H9 (cell line): ENCODE measurements around the gene GRID2. TPM values are rescaled to one million over a fixed set of nuclear protein-coding genes. Genes with fewer than 3 reads are reported as not detected.
A peak's percentile ranks its signal among the peaks of the same experiment; 100 is the strongest.

Source experiments
- DNase-seq: peaks from one replicate; pipeline ENCODE4 v3.0.0-alpha.2; 2017
- H2AFZ ChIP-seq: one replicate; pipeline ENCODE4 v1.6.1; 2013; ENCODE audit warnings: mild to moderate bottlenecking, low read length, control low read depth, moderate library complexity
- H2AK5ac ChIP-seq: 2 replicates; pipeline ENCODE4 v1.6.1; 2013; ENCODE audit warnings: low read length, control low read depth, mixed read lengths; ENCODE audit not compliant: insufficient read length
- H2BK120ac ChIP-seq: one replicate; pipeline ENCODE4 v1.6.1; 2013; ENCODE audit warnings: low read depth, mild to moderate bottlenecking, low read length, control low read depth, inconsistent platforms; ENCODE audit not compliant: poor library complexity, severe bottlenecking
- H2BK12ac ChIP-seq: 2 replicates; pipeline ENCODE4 v1.6.1; 2013; ENCODE audit warnings: low read length, control low read depth, mixed read lengths, low read depth; ENCODE audit not compliant: insufficient read length
- H2BK15ac ChIP-seq: 2 replicates; pipeline ENCODE4 v1.6.1; 2013; ENCODE audit warnings: low read depth, low read length, control low read depth
- H2BK20ac ChIP-seq: one replicate; pipeline ENCODE4 v1.6.1; 2013; ENCODE audit warnings: low read depth, mild to moderate bottlenecking, low read length, control low read depth, inconsistent platforms; ENCODE audit not compliant: poor library complexity, severe bottlenecking
- H2BK5ac ChIP-seq: 2 replicates; pipeline ENCODE4 v1.6.1; 2013; ENCODE audit warnings: low read length, control low read depth, mixed read lengths; ENCODE audit not compliant: insufficient read length
- H3K14ac ChIP-seq: 2 replicates; pipeline ENCODE4 v1.6.1; 2013; ENCODE audit warnings: low read length, control low read depth; ENCODE audit not compliant: insufficient read depth
- H3K18ac ChIP-seq: 2 replicates; pipeline ENCODE4 v1.6.1; 2013; ENCODE audit warnings: low read depth, mild to moderate bottlenecking, mixed read lengths, low read length, control low read depth; ENCODE audit not compliant: insufficient read length
- H3K23ac ChIP-seq: 2 replicates; pipeline ENCODE4 v1.6.1; 2013; ENCODE audit warnings: low read length, control low read depth, mixed read lengths, low read depth; ENCODE audit not compliant: insufficient read length
- H3K23me2 ChIP-seq: 2 replicates; pipeline ENCODE4 v1.6.1; 2013; ENCODE audit warnings: low read depth, mild to moderate bottlenecking, mixed read lengths, low read length, control low read depth; ENCODE audit not compliant: insufficient read length, poor library complexity, severe bottlenecking
- H3K27ac ChIP-seq: 2 replicates; pipeline ENCODE4 v1.5.1; 2013; ENCODE audit warnings: low read length, control low read depth, mixed read lengths, low read depth; ENCODE audit not compliant: insufficient read length
- H3K27me3 ChIP-seq: 2 replicates; pipeline ENCODE4 v1.6.1; 2013; ENCODE audit warnings: low read length, control low read depth, inconsistent platforms; ENCODE audit not compliant: insufficient read depth
- H3K4ac ChIP-seq: 2 replicates; pipeline ENCODE4 v1.6.1; 2013; ENCODE audit warnings: low read depth, mild to moderate bottlenecking, control low read depth, inconsistent platforms, low read length, moderate library complexity
- H3K4me1 ChIP-seq: 2 replicates; pipeline ENCODE4 v1.6.1; 2013; ENCODE audit warnings: low read length, control low read depth, inconsistent platforms; ENCODE audit not compliant: insufficient read depth
- H3K4me2 ChIP-seq: 2 replicates; pipeline ENCODE4 v1.6.1; 2013; ENCODE audit warnings: low read length, control low read depth, mixed read lengths; ENCODE audit not compliant: insufficient read length, insufficient read depth
- H3K56ac ChIP-seq: 2 replicates; pipeline ENCODE4 v1.6.1; 2013; ENCODE audit warnings: low read depth, mild to moderate bottlenecking, mixed read lengths, low read length, control low read depth; ENCODE audit not compliant: insufficient read length
- H3K79me1 ChIP-seq: 2 replicates; pipeline ENCODE4 v1.6.1; 2013; ENCODE audit warnings: low read depth, mild to moderate bottlenecking, moderate library complexity, low read length, control low read depth, inconsistent platforms; ENCODE audit not compliant: insufficient read depth, poor library complexity, severe bottlenecking
- H3K79me2 ChIP-seq: 2 replicates; pipeline ENCODE4 v1.6.1; 2013; ENCODE audit warnings: low read length, control low read depth, inconsistent platforms; ENCODE audit not compliant: insufficient read depth
- H3K9ac ChIP-seq: 2 replicates; pipeline ENCODE4 v1.6.1; 2013; ENCODE audit warnings: low read length, control low read depth, mixed read lengths; ENCODE audit not compliant: insufficient read length; ENCODE audit errors: extremely low read depth
- H3K9me3 ChIP-seq: one replicate; pipeline ENCODE4 v1.6.1; 2013; ENCODE audit warnings: low read depth, low read length, inconsistent platforms; ENCODE audit not compliant: control insufficient read depth
- H3T11ph ChIP-seq: one replicate; pipeline ENCODE4 v1.6.1; 2013; ENCODE audit warnings: mild to moderate bottlenecking, low read length, control low read depth, inconsistent platforms
- H4K20me1 ChIP-seq: one replicate; pipeline ENCODE4 v1.6.1; 2013; ENCODE audit not compliant: control insufficient read depth, insufficient read length, insufficient read depth
- H4K5ac ChIP-seq: 2 replicates; pipeline ENCODE4 v1.6.1; 2013; ENCODE audit warnings: low read depth, mild to moderate bottlenecking, mixed read lengths, low read length, control low read depth; ENCODE audit not compliant: insufficient read length
- H4K8ac ChIP-seq: replicated peaks from 2 replicates; pipeline ENCODE4 v1.6.1; 2013; ENCODE audit warnings: low read length, control low read depth, mixed read lengths, low read depth; ENCODE audit not compliant: insufficient read length
- H4K91ac ChIP-seq: 2 replicates; pipeline ENCODE4 v1.6.1; 2013; ENCODE audit warnings: low read depth, mild to moderate bottlenecking, moderate library complexity, mixed read lengths, low read length, control low read depth; ENCODE audit not compliant: insufficient read length
- H3K27ac Mint-ChIP-seq, 3 experiments: 2 replicates in 2 of 3; 3 replicates in 1 of 3; pipeline ENCODE4 v1.8.0; 2020 to 2021; ENCODE audit warnings: mixed read lengths in 3 of 3, mild to moderate bottlenecking in 1 of 3, moderate library complexity in 1 of 3
- H3K27me3 Mint-ChIP-seq: 2 replicates; pipeline ENCODE4 v1.8.0; 2021; ENCODE audit warnings: low read depth, mild to moderate bottlenecking, moderate library complexity, mixed read lengths
- H3K36me3 Mint-ChIP-seq, 3 experiments: 2 replicates in 2 of 3; 3 replicates in 1 of 3; pipeline ENCODE4 v1.8.0; 2020 to 2021; ENCODE audit warnings: low read depth in 3 of 3, mixed read lengths in 3 of 3; ENCODE audit not compliant: insufficient read depth in 1 of 3
- H3K4me1 Mint-ChIP-seq, 2 experiments: 2 replicates each; pipeline ENCODE4 v1.8.0; 2020; ENCODE audit warnings: mixed read lengths in 2 of 2
- H3K4me3 Mint-ChIP-seq, 2 experiments: 2 replicates in 1 of 2; 3 replicates in 1 of 2; pipeline ENCODE4 v1.8.0; 2020 to 2021; ENCODE audit warnings: mild to moderate bottlenecking in 2 of 2, mixed read lengths in 2 of 2, moderate library complexity in 1 of 2
- H3K9me3 Mint-ChIP-seq, 2 experiments: 2 replicates in 1 of 2; 3 replicates in 1 of 2; pipeline ENCODE4 v1.8.0; 2020; ENCODE audit warnings: mild to moderate bottlenecking in 2 of 2, mixed read lengths in 2 of 2, moderate library complexity in 1 of 2
- CTCF ChIP-seq: fragments of 200-600 bp; sonication (generic); conservative IDR thresholded peaks from 3 replicates; pipeline ENCODE4 v1.8.0; 2021; ENCODE audit warnings: antibody characterized with exemption, mild to moderate bottlenecking
- WGBS: extraction: QIAGEN DNeasy Blood & Tissue Kit; methylation state at CpG from one replicate; pipeline ENCODE4 v1.1.7; 2013; ENCODE audit warnings: missing lambda C conversion rate, low lambda C conversion rate, mixed read lengths; ENCODE audit not compliant: insufficient read length; ENCODE audit errors: extremely low coverage; 5-methylcytosine and 5-hydroxymethylcytosine counted together
- total RNA-seq: library from RNA; stranded (reverse); gene quantifications from 2 replicates; pipeline ENCODE4 v1.2.1, GENCODE V29; 2021

The GRID2 gene
- total RNA-seq, 1 experiment from 2014 or later, result 21.8 TPM

DNA sequence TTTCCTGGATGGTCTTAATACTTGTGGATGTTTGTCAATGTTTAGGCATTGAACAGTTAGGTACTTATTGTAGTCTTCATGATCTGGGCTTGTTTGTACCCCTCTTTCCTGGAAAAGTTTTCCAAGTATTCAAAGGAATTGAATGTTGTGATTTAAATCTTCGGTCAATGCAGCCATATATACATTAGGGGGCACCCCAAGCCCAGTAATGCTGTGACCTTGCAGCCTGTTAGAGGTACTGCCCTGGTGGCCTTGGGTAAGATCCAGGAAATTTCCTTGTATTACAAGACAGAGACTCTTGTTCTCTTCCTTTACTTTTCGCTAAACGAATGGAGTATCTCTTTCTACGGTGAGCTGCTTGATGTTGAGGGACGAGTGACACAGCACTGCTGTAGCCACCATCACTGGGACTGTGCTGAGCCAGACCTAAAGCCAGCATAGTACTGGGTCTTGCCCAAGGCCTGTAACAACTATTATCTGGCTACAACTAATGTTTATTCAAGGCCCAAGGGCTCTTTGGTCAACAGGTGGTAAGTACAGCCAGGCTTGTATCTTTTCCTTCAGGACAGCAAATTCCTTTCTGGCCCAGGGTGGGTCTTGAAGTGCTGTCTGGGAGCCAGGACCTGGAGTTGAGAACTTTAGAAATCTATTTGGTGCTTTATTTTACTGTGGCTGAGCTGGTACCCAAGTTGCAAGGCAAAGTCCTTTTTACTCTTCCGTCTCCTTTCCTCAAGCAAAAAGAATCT is 1406.5 kb downstream of the GRID2 start:
- Histone ChIP-seq H3K4me1 (no peaks in the 10 kb centered on the region), H3K4ac (no peak overlapping the region), H3T11ph (no peak overlapping the region), H2AK5ac (no peak overlapping the region), H4K91ac (no peak overlapping the region), H4K20me1 (no peaks in the 10 kb centered on the region), H3K27me3 (no peaks in the 10 kb centered on the region), H2BK120ac (no peak overlapping the region), H2BK5ac (no peak overlapping the region), H3K56ac (no peak overlapping the region), H3K27ac (no peak overlapping the region), H3K4me2 (no peak overlapping the region), H3K79me1 (no peaks in the 10 kb centered on the region), H2BK15ac (no peak overlapping the region), H2AFZ (no peak overlapping the region), H4K8ac (no peak overlapping the region), H3K14ac (no peak overlapping the region), H3K79me2 (no peaks in the 10 kb centered on the region), H4K5ac (no peak overlapping the region), H3K23ac (no peak overlapping the region), H2BK20ac (no peak overlapping the region), H3K18ac (no peak overlapping the region), H3K9me3 (no peaks in the 10 kb centered on the region), H2BK12ac (no peak overlapping the region), H3K23me2 (no peaks in the 10 kb centered on the region), H3K9ac (no peak overlapping the region)
- Mint-ChIP-seq H3K36me3 (peaks cover 0 to 5% (median 0%) of the 10 kb centered on the region in 3 experiments; a peak in 2 of 7 replicates), H3K9me3 (peaks cover 0 to 2% of the 10 kb centered on the region in 2 experiments; a peak in 2 of 5 replicates), H3K4me1 (no peaks in the 10 kb centered on the region), H3K27me3 (peaks cover 2% of the 10 kb centered on the region; the same call in 1 of the 2 replicates), H3K27ac (no peak overlapping the region), H3K4me3 (no peak overlapping the region)
- peak; percentile 56 for DNase-seq
- TF ChIP-seq CTCF, result peak; percentile 82
- no CpG with 5 or more reads among the region's 6 CpGs for WGBS
